Type B pancreatic cell (in vitro differentiated cells): ENCODE data around the gene SNX25. TPM values are rescaled to one million over a fixed set of nuclear protein-coding genes. Genes with fewer than 3 reads are reported as not detected.
A peak's percentile ranks its signal among the peaks of the same experiment; 100 is the strongest.

Experiments used
- DNase-seq: peaks from one replicate; pipeline ENCODE4 v3.0.0; 2021; ENCODE audit warnings: mixed read lengths; ENCODE audit not compliant: unreplicated experiment; ENCODE audit errors: extremely low spot score
- H3K27ac Mint-ChIP-seq: 2 replicates; pipeline ENCODE4 v1.8.0; 2021; ENCODE audit warnings: mild to moderate bottlenecking, mixed read lengths
- H3K27me3 Mint-ChIP-seq: 2 replicates; pipeline ENCODE4 v1.8.0; 2021; ENCODE audit warnings: mixed read lengths
- H3K36me3 Mint-ChIP-seq: 2 replicates; pipeline ENCODE4 v1.8.0; 2021; ENCODE audit warnings: mixed read lengths
- H3K4me1 Mint-ChIP-seq: one replicate; pipeline ENCODE4 v1.8.0; 2021; ENCODE audit warnings: mixed read lengths; ENCODE audit not compliant: unreplicated experiment
- H3K4me3 Mint-ChIP-seq: 2 replicates; pipeline ENCODE4 v1.8.0; 2021; ENCODE audit warnings: mild to moderate bottlenecking, mixed read lengths
- H3K9me3 Mint-ChIP-seq: 2 replicates; pipeline ENCODE4 v1.8.0; 2021; ENCODE audit warnings: mixed read lengths
- CTCF ChIP-seq: fragments of 200-600 bp; sonication (generic); conservative IDR thresholded peaks from 2 replicates; pipeline ENCODE4 v1.5.0; 2021; ENCODE audit warnings: antibody characterized with exemption, mild to moderate bottlenecking
- total RNA-seq: library from RNA; stranded (reverse); gene quantifications from 2 replicates; pipeline ENCODE4 v1.2.1, GENCODE V29; 2021; ENCODE audit warnings: low replicate concordance

The SNX25 gene
- total RNA-seq, 1 donor from 2014 or later: 11.2 TPM

DNA sequence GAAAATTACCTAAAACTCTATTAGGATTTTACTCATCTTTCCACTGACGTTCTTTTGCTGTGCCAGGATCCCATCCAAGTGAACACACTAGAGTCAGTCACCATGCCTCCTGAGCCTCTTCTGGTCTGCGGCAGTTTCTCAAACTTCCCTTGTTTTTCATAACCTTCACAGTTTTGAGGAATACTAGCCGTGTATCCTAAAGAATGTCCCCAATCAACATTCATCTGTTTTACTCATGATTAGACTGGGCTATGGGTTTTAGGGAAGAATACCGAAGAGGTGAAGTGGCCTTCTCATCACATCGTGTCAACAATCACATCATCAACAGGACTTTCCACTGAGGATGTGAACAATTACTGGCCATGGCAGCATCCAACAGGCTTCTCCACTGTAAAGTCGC lies 181.5 kb downstream of the SNX25 start:
- H3K9me3 Mint-ChIP-seq: peaks cover 17% of the 10 kb centered on the region
- H3K4me3 Mint-ChIP-seq: no peak overlapping the region
- H3K27me3 Mint-ChIP-seq: peaks cover 3% of the 10 kb centered on the region
- H3K27ac Mint-ChIP-seq: no peak overlapping the region
- TF ChIP-seq CTCF: no peak
- H3K36me3 Mint-ChIP-seq: peaks cover 3% of the 10 kb centered on the region
- no peak for DNase-seq
- peaks cover 12% of the 10 kb centered on the region for H3K4me1 Mint-ChIP-seq

DNA sequence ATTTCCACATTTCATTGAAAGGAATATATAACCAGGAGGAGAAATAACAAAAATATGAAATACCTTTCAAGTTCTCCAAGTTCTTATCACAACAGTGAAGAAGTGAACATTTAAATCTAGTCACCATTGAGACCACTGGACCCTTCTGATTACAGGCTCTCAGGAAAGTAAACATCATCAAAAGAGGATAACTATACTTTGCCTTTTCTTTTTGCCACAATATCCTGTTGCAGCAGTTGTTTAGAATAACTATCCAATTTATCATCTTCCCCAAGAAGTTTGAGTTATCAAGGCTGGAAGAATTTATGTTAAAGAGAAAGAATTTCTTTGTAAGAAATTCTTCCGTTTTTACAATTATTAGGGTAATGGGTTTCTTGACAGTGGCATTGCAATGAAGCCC lies 182.8 kb downstream of the SNX25 start:
- Mint-ChIP-seq H3K36me3 (peaks cover 3% of the 10 kb centered on the region), H3K27ac (no peak overlapping the region)

GRCh38 chr4:185394568-185395237 lies 185.3 kb downstream of the SNX25 start:
- peak overlapping the region; percentile 97 for H3K27ac Mint-ChIP-seq
- TF ChIP-seq CTCF: no peak
- peaks cover 3% of the 10 kb centered on the region for H3K27me3 Mint-ChIP-seq
- peaks cover 20% of the 10 kb centered on the region for H3K4me1 Mint-ChIP-seq
- no peak for DNase-seq
- peak overlapping the region; percentile 21 for H3K4me3 Mint-ChIP-seq
- peaks cover 13% of the 10 kb centered on the region for H3K9me3 Mint-ChIP-seq
- peaks cover 3% of the 10 kb centered on the region for H3K36me3 Mint-ChIP-seq

More for the DNA sequence above, 182.8 kb downstream of the SNX25 start:
- Mint-ChIP-seq H3K4me3 (no peak overlapping the region), H3K9me3 (peaks cover 17% of the 10 kb centered on the region), H3K27me3 (peaks cover 3% of the 10 kb centered on the region), H3K4me1 (peaks cover 14% of the 10 kb centered on the region)
- no peak for DNase-seq
- no peak for TF ChIP-seq CTCF

GRCh38 chr4:185395238-185395955 lies 186.0 kb downstream of the SNX25 start, which contains the start of gene LRP2BP:
Gene LRP2BP (minus strand): TSS chr4:185395924. CDS start chr4:185378186, 17,738 bp downstream.
- peaks cover 3% of the 10 kb centered on the region for H3K27me3 Mint-ChIP-seq
- H3K9me3 Mint-ChIP-seq: peaks cover 13% of the 10 kb centered on the region
- peaks cover 3% of the 10 kb centered on the region for H3K36me3 Mint-ChIP-seq
- H3K4me3 Mint-ChIP-seq: peak within 1 kb of the TSS; percentile 92
- peak within 1 kb of the TSS; percentile 97 for H3K27ac Mint-ChIP-seq
- peaks cover 20% of the 10 kb centered on the region for H3K4me1 Mint-ChIP-seq
- no peak for TF ChIP-seq CTCF
- no peak for DNase-seq

- peak; percentile 99 for DNase-seq
- no peak for TF ChIP-seq CTCF
- H3K4me1 Mint-ChIP-seq: peaks cover 20% of the 10 kb centered on the region
Measured at GRCh38 chr4:185395956-185396723, 186.7 kb downstream of the SNX25 start.

More at GRCh38 chr4:185395956-185396723, 186.7 kb downstream of the SNX25 start:
- H3K36me3 Mint-ChIP-seq: peaks cover 3% of the 10 kb centered on the region
- peak overlapping the region; percentile 92 for H3K4me3 Mint-ChIP-seq
- peaks cover 3% of the 10 kb centered on the region for H3K27me3 Mint-ChIP-seq
- peaks cover 10% of the 10 kb centered on the region for H3K9me3 Mint-ChIP-seq
- H3K27ac Mint-ChIP-seq: peak overlapping the region; percentile 97
